ENCODE measurements around the gene KITLG.

Gene KITLG

GRCh38 chr12:88507270-88507669, 73.0 kb downstream of the KITLG start:
- Histone ChIP-seq H3K36me3 (ENCODE audit: insufficient read depth, low read depth, low read length) (peaks cover 6% of the 10 kb centered on the region), H3K9ac (ENCODE audit: low read depth, low read length) (no peak overlapping the region), H3K4me1 (ENCODE audit: insufficient read depth, low read length) (peaks cover 3% of the 10 kb centered on the region; the same call in 1 of the 2 replicates), H3K27ac (ENCODE audit: low read length) (no peak overlapping the region), H3K27me3 (ENCODE audit: insufficient read depth, low read length) (no peaks in the 10 kb centered on the region), H3K4me3 (ENCODE audit: low read length) (no peak overlapping the region), H3K9me3 (ENCODE audit: insufficient read depth, low read depth, low read length) (no peaks in the 10 kb centered on the region)

GRCh38 chr12:88505696-88506095, 74.6 kb downstream of the KITLG start:
- Histone ChIP-seq H3K4me1 (ENCODE audit: insufficient read depth, low read length) (peaks cover 3% of the 10 kb centered on the region; the same call in 1 of the 2 replicates), H3K9ac (ENCODE audit: low read depth, low read length) (no peak overlapping the region), H3K9me3 (ENCODE audit: insufficient read depth, low read depth, low read length) (no peaks in the 10 kb centered on the region), H3K27me3 (ENCODE audit: insufficient read depth, low read length) (no peaks in the 10 kb centered on the region), H3K27ac (ENCODE audit: low read length) (no peak overlapping the region), H3K4me3 (ENCODE audit: low read length) (no peak overlapping the region), H3K36me3 (ENCODE audit: insufficient read depth, low read depth, low read length) (peaks cover 6% of the 10 kb centered on the region)

- no peaks in the 10 kb centered on the region for H3K27me3 ChIP-seq (ENCODE audit: insufficient read depth, low read length)
- no peak overlapping the region for H3K9ac ChIP-seq (ENCODE audit: low read depth, low read length)
- H3K27ac ChIP-seq (ENCODE audit: low read length) = no peak overlapping the region
- H3K4me1 ChIP-seq (ENCODE audit: insufficient read depth, low read length) = peaks cover 3% of the 10 kb centered on the region; the same call in 1 of the 2 replicates
- no peaks in the 10 kb centered on the region for H3K9me3 ChIP-seq (ENCODE audit: insufficient read depth, low read depth, low read length)
- peaks cover 6% of the 10 kb centered on the region for H3K36me3 ChIP-seq (ENCODE audit: insufficient read depth, low read depth, low read length)
- H3K4me3 ChIP-seq (ENCODE audit: low read length) = no peak overlapping the region
Observed at GRCh38 chr12:88503281-88503703, 77.0 kb downstream of the KITLG start.

- no peaks in the 10 kb centered on the region for H3K27me3 ChIP-seq (ENCODE audit: insufficient read depth, low read length)
- no peak overlapping the region for H3K27ac ChIP-seq (ENCODE audit: low read length)
- H3K36me3 ChIP-seq (ENCODE audit: insufficient read depth, low read depth, low read length) = peaks cover 6% of the 10 kb centered on the region
- H3K4me1 ChIP-seq (ENCODE audit: insufficient read depth, low read length) = peaks cover 3% of the 10 kb centered on the region; the same call in 1 of the 2 replicates
- no peak overlapping the region for H3K4me3 ChIP-seq (ENCODE audit: low read length)
- no peak overlapping the region for H3K9ac ChIP-seq (ENCODE audit: low read depth, low read length)
- no peaks in the 10 kb centered on the region for H3K9me3 ChIP-seq (ENCODE audit: insufficient read depth, low read depth, low read length)
Observed at GRCh38 chr12:88501972-88502938, 78.0 kb downstream of the KITLG start.

GRCh38 chr12:88496891-88497371, 83.3 kb downstream of the KITLG start:
- Histone ChIP-seq H3K4me3 (ENCODE audit: low read length) (no peak overlapping the region), H3K9ac (ENCODE audit: low read depth, low read length) (no peak overlapping the region), H3K36me3 (ENCODE audit: insufficient read depth, low read depth, low read length) (no peaks in the 10 kb centered on the region), H3K27me3 (ENCODE audit: insufficient read depth, low read length) (no peaks in the 10 kb centered on the region), H3K27ac (ENCODE audit: low read length) (no peak overlapping the region), H3K9me3 (ENCODE audit: insufficient read depth, low read depth, low read length) (no peaks in the 10 kb centered on the region), H3K4me1 (ENCODE audit: insufficient read depth, low read length) (no peaks in the 10 kb centered on the region)

GRCh38 chr12:88496429-88496828, 83.8 kb downstream of the KITLG start:
- no peak overlapping the region for H3K4me3 ChIP-seq (ENCODE audit: low read length)
- no peaks in the 10 kb centered on the region for H3K4me1 ChIP-seq (ENCODE audit: insufficient read depth, low read length)
- H3K27me3 ChIP-seq (ENCODE audit: insufficient read depth, low read length) = no peaks in the 10 kb centered on the region
- H3K9ac ChIP-seq (ENCODE audit: low read depth, low read length) = no peak overlapping the region
- no peak overlapping the region for H3K27ac ChIP-seq (ENCODE audit: low read length)
- no peaks in the 10 kb centered on the region for H3K36me3 ChIP-seq (ENCODE audit: insufficient read depth, low read depth, low read length)
- H3K9me3 ChIP-seq (ENCODE audit: insufficient read depth, low read depth, low read length) = no peaks in the 10 kb centered on the region

- Histone ChIP-seq H3K36me3 (ENCODE audit: insufficient read depth, low read depth, low read length) (no peaks in the 10 kb centered on the region), H3K4me1 (ENCODE audit: insufficient read depth, low read length) (no peaks in the 10 kb centered on the region), H3K27me3 (ENCODE audit: insufficient read depth, low read length) (no peaks in the 10 kb centered on the region), H3K4me3 (ENCODE audit: low read length) (no peak overlapping the region), H3K9ac (ENCODE audit: low read depth, low read length) (no peak overlapping the region), H3K27ac (ENCODE audit: low read length) (no peak overlapping the region), H3K9me3 (ENCODE audit: insufficient read depth, low read depth, low read length) (no peaks in the 10 kb centered on the region)
Observed at GRCh38 chr12:88495031-88495430, 85.2 kb downstream of the KITLG start.

GRCh38 chr12:88494520-88494919, 85.8 kb downstream of the KITLG start:
- Histone ChIP-seq H3K27me3 (ENCODE audit: insufficient read depth, low read length) (no peaks in the 10 kb centered on the region), H3K9me3 (ENCODE audit: insufficient read depth, low read depth, low read length) (no peaks in the 10 kb centered on the region), H3K4me1 (ENCODE audit: insufficient read depth, low read length) (no peaks in the 10 kb centered on the region), H3K27ac (ENCODE audit: low read length) (no peak overlapping the region), H3K9ac (ENCODE audit: low read depth, low read length) (no peak overlapping the region), H3K4me3 (ENCODE audit: low read length) (no peak overlapping the region), H3K36me3 (ENCODE audit: insufficient read depth, low read depth, low read length) (no peaks in the 10 kb centered on the region)

- Histone ChIP-seq H3K36me3 (ENCODE audit: insufficient read depth, low read depth, low read length) (no peaks in the 10 kb centered on the region), H3K4me1 (ENCODE audit: insufficient read depth, low read length) (no peaks in the 10 kb centered on the region), H3K27ac (ENCODE audit: low read length) (no peak overlapping the region), H3K9ac (ENCODE audit: low read depth, low read length) (no peak overlapping the region), H3K9me3 (ENCODE audit: insufficient read depth, low read depth, low read length) (no peaks in the 10 kb centered on the region), H3K27me3 (ENCODE audit: insufficient read depth, low read length) (no peaks in the 10 kb centered on the region), H3K4me3 (ENCODE audit: low read length) (no peak overlapping the region)
Observed at GRCh38 chr12:88493636-88494035, 86.6 kb downstream of the KITLG start.

GRCh38 chr12:88490425-88490824, 89.8 kb downstream of the KITLG start:
- H3K4me3 ChIP-seq (ENCODE audit: low read length) = no peak overlapping the region
- no peaks in the 10 kb centered on the region for H3K36me3 ChIP-seq (ENCODE audit: insufficient read depth, low read depth, low read length)
- no peaks in the 10 kb centered on the region for H3K27me3 ChIP-seq (ENCODE audit: insufficient read depth, low read length)
- H3K4me1 ChIP-seq (ENCODE audit: insufficient read depth, low read length) = no peaks in the 10 kb centered on the region
- H3K27ac ChIP-seq (ENCODE audit: low read length) = no peak overlapping the region
- H3K9ac ChIP-seq (ENCODE audit: low read depth, low read length) = no peak overlapping the region
- no peaks in the 10 kb centered on the region for H3K9me3 ChIP-seq (ENCODE audit: insufficient read depth, low read depth, low read length)

- Histone ChIP-seq H3K4me3 (ENCODE audit: low read length) (no peak overlapping the region), H3K9me3 (ENCODE audit: insufficient read depth, low read depth, low read length) (peaks cover 5% of the 10 kb centered on the region; the same call in 1 of the 2 replicates), H3K4me1 (ENCODE audit: insufficient read depth, low read length) (peaks cover 16% of the 10 kb centered on the region; the same call in 1 of the 2 replicates), H3K27me3 (ENCODE audit: insufficient read depth, low read length) (no peaks in the 10 kb centered on the region), H3K9ac (ENCODE audit: low read depth, low read length) (no peak overlapping the region), H3K36me3 (ENCODE audit: insufficient read depth, low read depth, low read length) (no peaks in the 10 kb centered on the region), H3K27ac (ENCODE audit: low read length) (no peak overlapping the region)
Observed at GRCh38 chr12:88472775-88473174, 107.5 kb downstream of the KITLG start.

GRCh38 chr12:88472248-88472647, 108.0 kb downstream of the KITLG start:
- no peaks in the 10 kb centered on the region for H3K36me3 ChIP-seq (ENCODE audit: insufficient read depth, low read depth, low read length)
- H3K27ac ChIP-seq (ENCODE audit: low read length) = no peak overlapping the region
- H3K9me3 ChIP-seq (ENCODE audit: insufficient read depth, low read depth, low read length) = peaks cover 10% of the 10 kb centered on the region
- no peak overlapping the region for H3K9ac ChIP-seq (ENCODE audit: low read depth, low read length)
- peaks cover 16% of the 10 kb centered on the region; the same call in 1 of the 2 replicates for H3K4me1 ChIP-seq (ENCODE audit: insufficient read depth, low read length)
- no peaks in the 10 kb centered on the region for H3K27me3 ChIP-seq (ENCODE audit: insufficient read depth, low read length)
- H3K4me3 ChIP-seq (ENCODE audit: low read length) = peak overlapping the region; percentile 29; the same call in 1 of the 2 replicates

All from iPS-20b (cell line).